HEK293 (cell line): ENCODE results near the gene TTLL10.

Experiments
- CTCF ChIA-PET: fragments of 350-600 bp; formaldehyde crosslinking; extraction: SDS; loops from one replicate; lab custom pipeline; 2021; ENCODE audit warnings: antibody characterized with exemption; lab: Yijun Ruan, JAX
- POLR2A ChIA-PET: fragments of 300-600 bp; formaldehyde crosslinking; extraction: SDS; loops from one replicate; lab custom pipeline; 2020; ENCODE audit warnings: antibody characterized with exemption, inconsistent platforms; lab: Yijun Ruan, JAX
- H3K27ac ChIP-seq: fragments of 200-500 bp; sonication (Bioruptor generic); 2 replicates; pipeline ENCODE4 v1.5.1; 2014; ENCODE audit warnings: low read depth, low read length, control low read depth, inconsistent platforms; ENCODE audit errors: extremely low read depth
- H3K36me3 ChIP-seq, 2 experiments: fragments of 200-500 bp in 1 of 2; sonication (Bioruptor generic) in 1 of 2; 1 replicate in 1 of 2; 2 replicates in 1 of 2; pipeline ENCODE4 v1.5.1; 2014 to 2017; ENCODE audit warnings: inconsistent platforms in 2 of 2, low read length in 2 of 2; ENCODE audit not compliant: control insufficient read depth in 2 of 2, insufficient read depth in 1 of 2
- H3K4me1 ChIP-seq: fragments of 200-500 bp; sonication (Bioruptor generic); 2 replicates; pipeline ENCODE4 v1.5.1; 2014; ENCODE audit warnings: mild to moderate bottlenecking, low read length, inconsistent platforms; ENCODE audit not compliant: control insufficient read depth, insufficient read depth
- H3K4me3 ChIP-seq: 2 replicates; pipeline ENCODE4 v1.5.1; 2011; ENCODE audit warnings: low read depth, mild to moderate bottlenecking, control low read depth, low read length, moderate library complexity
- H3K9me3 ChIP-seq: fragments of 200-500 bp; sonication (Bioruptor generic); 2 replicates; pipeline ENCODE4 v1.5.1; 2014; ENCODE audit warnings: low read depth, low read length, inconsistent platforms; ENCODE audit not compliant: control insufficient read depth, insufficient read depth
- BCL11A ChIP-seq: fragments of 450-650 bp; formaldehyde crosslinking; IDR thresholded peaks from 2 replicates; pipeline ENCODE4 v1.5.1; 2016; ENCODE audit warnings: low read depth, missing biosample characterization, missing genetic modification characterization
- BCL11B ChIP-seq: fragments of 450-650 bp; formaldehyde crosslinking; IDR thresholded peaks from 2 replicates; pipeline ENCODE4 v1.5.1; 2016; ENCODE audit warnings: low read depth, missing biosample characterization, missing genetic modification characterization
- IKZF3 ChIP-seq: fragments of 450-650 bp; IDR thresholded peaks from 2 replicates; pipeline ENCODE4 v1.5.0; 2018; ENCODE audit warnings: missing biosample characterization, mild to moderate bottlenecking, missing genetic modification characterization, moderate library complexity
- INSM2 ChIP-seq: fragments of 450-650 bp; formaldehyde crosslinking; IDR thresholded peaks from 2 replicates; pipeline ENCODE4 v1.5.1; 2016; ENCODE audit warnings: missing biosample characterization, missing genetic modification characterization
- PBX3 ChIP-seq: sonication (generic); formaldehyde crosslinking; IDR thresholded peaks from 2 replicates; pipeline ENCODE4 v1.8.1; 2022; ENCODE audit warnings: mild to moderate bottlenecking, moderate library complexity, missing genetic modification reagents
- RBAK ChIP-seq: fragments of 450-650 bp; formaldehyde crosslinking; IDR thresholded peaks from 2 replicates; pipeline ENCODE4 v1.5.1; 2016; ENCODE audit warnings: missing biosample characterization, missing genetic modification characterization
- ZBTB48 ChIP-seq: fragments of 450-650 bp; formaldehyde crosslinking; IDR thresholded peaks from 2 replicates; pipeline ENCODE4 v1.5.1; 2016; ENCODE audit warnings: missing biosample characterization, missing genetic modification characterization
- ZFP41 ChIP-seq: fragments of 450-650 bp; formaldehyde crosslinking; IDR thresholded peaks from 2 replicates; pipeline ENCODE4 v1.5.1; 2016; ENCODE audit warnings: missing biosample characterization, missing genetic modification characterization, borderline replicate concordance
- ZFP69B ChIP-seq: fragments of 450-650 bp; formaldehyde crosslinking; IDR thresholded peaks from 2 replicates; pipeline ENCODE4 v1.5.1; 2016; ENCODE audit warnings: missing biosample characterization, missing genetic modification characterization
- ZNF148 ChIP-seq: fragments of 450-650 bp; formaldehyde crosslinking; IDR thresholded peaks from 2 replicates; pipeline ENCODE4 v1.5.0; 2017; ENCODE audit warnings: missing biosample characterization, missing genetic modification characterization, borderline replicate concordance
- ZNF211 ChIP-seq: fragments of 450-650 bp; formaldehyde crosslinking; IDR thresholded peaks from 2 replicates; pipeline ENCODE4 v1.5.1; 2016; ENCODE audit warnings: low read depth, missing biosample characterization, missing genetic modification characterization
- ZNF214 ChIP-seq: fragments of 450-650 bp; formaldehyde crosslinking; IDR thresholded peaks from 2 replicates; pipeline ENCODE4 v1.5.1; 2017; ENCODE audit warnings: missing biosample characterization, mild to moderate bottlenecking, missing genetic modification characterization, borderline replicate concordance
- ZNF24 ChIP-seq: fragments of 450-650 bp; formaldehyde crosslinking; IDR thresholded peaks from 2 replicates; pipeline ENCODE4 v1.5.1; 2016; ENCODE audit warnings: missing biosample characterization, missing genetic modification characterization
- ZNF585B ChIP-seq: fragments of 450-650 bp; formaldehyde crosslinking; IDR thresholded peaks from 2 replicates; pipeline ENCODE4 v1.5.1; 2016; ENCODE audit warnings: missing biosample characterization, missing genetic modification characterization
- ZNF629 ChIP-seq: fragments of 450-650 bp; formaldehyde crosslinking; IDR thresholded peaks from 2 replicates; pipeline ENCODE4 v1.5.1; 2017; ENCODE audit warnings: missing biosample characterization, missing genetic modification characterization
- TF ChIP-seq, protein P1 (sequence below): fragments of 450-650 bp; formaldehyde crosslinking; IDR thresholded peaks from 2 replicates; pipeline ENCODE4 v1.5.1; 2016; ENCODE audit warnings: missing biosample characterization, missing genetic modification characterization

The TTLL10 gene

GRCh38 chr1:1145547-1145914 is 28.1 kb upstream of the TTLL10 start:
- H3K4me3 ChIP-seq = no peak overlapping the region
- no peaks in the 10 kb centered on the region for H3K36me3 ChIP-seq
- peak; percentile 9; the same call in 1 of the 2 replicates for TF ChIP-seq BCL11B (tag by site-specific recombination)
- peak; percentile 52 for TF ChIP-seq ZNF585B
- 0 out of 2 replicates have a peak, but pooled peaks have one; percentile 40 for TF ChIP-seq BCL11A (tag by site-specific recombination)
- no peak for TF ChIP-seq IKZF3 (tag by site-specific recombination)
- H3K4me1 ChIP-seq = no peaks in the 10 kb centered on the region
- CTCF ChIA-PET = no interaction called here
- no peaks in the 10 kb centered on the region for H3K9me3 ChIP-seq
- POLR2A ChIA-PET = no interaction called here
- H3K27ac ChIP-seq = no peak overlapping the region

- Histone ChIP-seq H3K4me1 (no peaks in the 10 kb centered on the region), H3K4me3 (no peak overlapping the region), H3K9me3 (no peaks in the 10 kb centered on the region)
- TF ChIP-seq ZFP41 (tag by site-specific recombination) = no peak
- no peak for TF ChIP-seq RBAK (tag by site-specific recombination)
- no peak for TF ChIP-seq ZNF629 (tag by site-specific recombination)
- no peak for TF ChIP-seq ZNF24 (tag by site-specific recombination)
- no peak for TF ChIP-seq ZNF148 (tag by site-specific recombination)
- TF ChIP-seq ZBTB48 (tag by site-specific recombination) = no peak
- no peak for TF ChIP-seq ZFP69B (tag by site-specific recombination)
- no peak for TF ChIP-seq INSM2 (tag by site-specific recombination)
- TF ChIP-seq ZNF214 (tag by site-specific recombination) = no peak
- TF ChIP-seq PBX3 (CRISPR knock-in tag) = no peak
- TF ChIP-seq ZNF211 (tag by site-specific recombination) = no peak
- TF ChIP-seq, protein P1, sequence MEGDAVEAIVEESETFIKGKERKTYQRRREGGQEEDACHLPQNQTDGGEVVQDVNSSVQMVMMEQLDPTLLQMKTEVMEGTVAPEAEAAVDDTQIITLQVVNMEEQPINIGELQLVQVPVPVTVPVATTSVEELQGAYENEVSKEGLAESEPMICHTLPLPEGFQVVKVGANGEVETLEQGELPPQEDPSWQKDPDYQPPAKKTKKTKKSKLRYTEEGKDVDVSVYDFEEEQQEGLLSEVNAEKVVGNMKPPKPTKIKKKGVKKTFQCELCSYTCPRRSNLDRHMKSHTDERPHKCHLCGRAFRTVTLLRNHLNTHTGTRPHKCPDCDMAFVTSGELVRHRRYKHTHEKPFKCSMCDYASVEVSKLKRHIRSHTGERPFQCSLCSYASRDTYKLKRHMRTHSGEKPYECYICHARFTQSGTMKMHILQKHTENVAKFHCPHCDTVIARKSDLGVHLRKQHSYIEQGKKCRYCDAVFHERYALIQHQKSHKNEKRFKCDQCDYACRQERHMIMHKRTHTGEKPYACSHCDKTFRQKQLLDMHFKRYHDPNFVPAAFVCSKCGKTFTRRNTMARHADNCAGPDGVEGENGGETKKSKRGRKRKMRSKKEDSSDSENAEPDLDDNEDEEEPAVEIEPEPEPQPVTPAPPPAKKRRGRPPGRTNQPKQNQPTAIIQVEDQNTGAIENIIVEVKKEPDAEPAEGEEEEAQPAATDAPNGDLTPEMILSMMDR (tag by site-specific recombination) = no peak
- TF ChIP-seq, all 188 proteins: peak for 0
- Histone ChIP-seq H3K27ac (no peak overlapping the region), H3K36me3 (no peaks in the 10 kb centered on the region)
- POLR2A ChIA-PET = no interaction called here
- CTCF ChIA-PET = no interaction called here
Observed at GRCh38 chr1:1146026-1146425, 27.7 kb upstream of the TTLL10 start.
